ENCODE data around the gene ZNF423.

Gene ZNF423

GRCh38 chr16:49498666-49499413, 357.1 kb downstream of the ZNF423 start:
- no peak for DNase-seq

GRCh38 chr16:49498264-49498663, 357.6 kb downstream of the ZNF423 start:
- no peak for DNase-seq

GRCh38 chr16:49497466-49497865, 358.4 kb downstream of the ZNF423 start:
- no peak for DNase-seq

GRCh38 chr16:49496656-49497055, 359.3 kb downstream of the ZNF423 start:
- DNase-seq = no peak

GRCh38 chr16:49495596-49496355, 360.1 kb downstream of the ZNF423 start:
- DNase-seq = no peak

GRCh38 chr16:49494891-49495566, 360.9 kb downstream of the ZNF423 start:
- no peak for DNase-seq

GRCh38 chr16:49494474-49494873, 361.4 kb downstream of the ZNF423 start:
- no peak for DNase-seq

- no peak for DNase-seq
Measured at GRCh38 chr16:49493836-49494235, 362.1 kb downstream of the ZNF423 start.

- no peak for DNase-seq
Measured at GRCh38 chr16:49492896-49493626, 362.9 kb downstream of the ZNF423 start.

GRCh38 chr16:49491771-49492761, 363.8 kb downstream of the ZNF423 start:
- DNase-seq = peak; percentile 16

- DNase-seq = no peak
Measured at GRCh38 chr16:49491106-49491670, 364.7 kb downstream of the ZNF423 start.

GRCh38 chr16:49490321-49490705, 365.6 kb downstream of the ZNF423 start:
- DNase-seq = no peak

GRCh38 chr16:49489686-49490320, 366.1 kb downstream of the ZNF423 start:
- DNase-seq = no peak

GRCh38 chr16:49488740-49489525, 367.0 kb downstream of the ZNF423 start:
- no peak for DNase-seq

GRCh38 chr16:49488336-49488735, 367.6 kb downstream of the ZNF423 start:
- DNase-seq = no peak

- no peak for DNase-seq
Measured at GRCh38 chr16:49487746-49488145, 368.2 kb downstream of the ZNF423 start.

- no peak for DNase-seq
Measured at GRCh38 chr16:49486400-49486799, 369.5 kb downstream of the ZNF423 start.

GRCh38 chr16:49485663-49486062, 370.2 kb downstream of the ZNF423 start:
- DNase-seq = no peak

- no peak for DNase-seq
Measured at GRCh38 chr16:49484936-49485335, 371.0 kb downstream of the ZNF423 start.

- DNase-seq = no peak
Measured at GRCh38 chr16:49484451-49484849, 371.5 kb downstream of the ZNF423 start.

All from activated CD4-positive, alpha-beta T cell treated with anti-CD3 and anti-CD28 coated beads, Interleukin-2, amount 50 U/mL, for 16 hours (primary cell).